GM23338 (cell line): ENCODE data around the gene LRWD1. TPM values are rescaled to one million over a fixed set of nuclear protein-coding genes. Genes with fewer than 3 reads are reported as not detected.

ENCODE experiments used
- ATAC-seq: fragments of 200-7000 bp; cut with Tn5 transposase; 3 replicates; pipeline ENCODE4 v1.9.1; 2020
- DNase-seq: peaks from one replicate; pipeline ENCODE4 v3.0.0-alpha.2; 2015; ENCODE audit warnings: low spot score
- H2AFZ ChIP-seq: fragments of 200-600 bp; sonication (generic); 2 replicates; pipeline ENCODE4 v1.8.0; 2016; ENCODE audit warnings: antibody characterized with exemption, mild to moderate bottlenecking, moderate library complexity
- H3F3A ChIP-seq: fragments of 200-600 bp; sonication (generic); replicated peaks from 2 replicates; pipeline ENCODE4 v1.8.0; 2017; ENCODE audit warnings: antibody characterized with exemption, mixed run types, low read depth
- H3K27ac ChIP-seq: fragments of 200-600 bp; sonication (generic); 2 replicates; pipeline ENCODE4 v1.6.1; 2016; ENCODE audit warnings: low read depth
- H3K27me3 ChIP-seq: fragments of 200-600 bp; sonication (generic); 2 replicates; pipeline ENCODE4 v1.8.0; 2016; ENCODE audit warnings: mild to moderate bottlenecking, mixed run types, moderate library complexity; ENCODE audit not compliant: insufficient read depth
- H3K36me3 ChIP-seq: fragments of 200-600 bp; sonication (generic); 2 replicates; pipeline ENCODE4 v1.8.0; 2016; ENCODE audit warnings: mild to moderate bottlenecking; ENCODE audit not compliant: insufficient read depth
- H3K4me1 ChIP-seq: fragments of 200-600 bp; sonication (generic); 2 replicates; pipeline ENCODE4 v1.8.0; 2016; ENCODE audit warnings: mild to moderate bottlenecking, moderate library complexity; ENCODE audit not compliant: insufficient read depth
- H3K4me2 ChIP-seq: fragments of 200-600 bp; sonication (generic); 2 replicates; pipeline ENCODE4 v1.7.1; 2017; ENCODE audit warnings: mixed run types
- H3K4me3 ChIP-seq: fragments of 200-600 bp; sonication (generic); 2 replicates; pipeline ENCODE4 v1.6.1; 2016; ENCODE audit warnings: mixed run types
- H3K79me2 ChIP-seq: fragments of 200-600 bp; sonication (generic); replicated peaks from 2 replicates; pipeline ENCODE4 v1.8.0; 2017; ENCODE audit warnings: mild to moderate bottlenecking; ENCODE audit not compliant: insufficient read depth
- H3K9me2 ChIP-seq: fragments of 200-600 bp; sonication (generic); 2 replicates; pipeline ENCODE4 v1.8.0; 2017; ENCODE audit not compliant: insufficient read depth
- H4K20me1 ChIP-seq: fragments of 200-600 bp; sonication (generic); replicated peaks from 2 replicates; pipeline ENCODE4 v1.8.0; 2017; ENCODE audit warnings: mild to moderate bottlenecking; ENCODE audit not compliant: insufficient read depth
- H3K27ac Mint-ChIP-seq: 2 replicates; pipeline ENCODE4 v1.8.0; 2020; ENCODE audit warnings: inconsistent platforms, mild to moderate bottlenecking, moderate library complexity, mixed read lengths
- H3K27me3 Mint-ChIP-seq: 3 replicates; pipeline ENCODE4 v1.8.0; 2022; ENCODE audit warnings: low read depth, mild to moderate bottlenecking, moderate library complexity, mixed read lengths, inconsistent platforms; ENCODE audit not compliant: insufficient read depth, poor library complexity
- H3K36me3 Mint-ChIP-seq: 3 replicates; pipeline ENCODE4 v1.8.0; 2021; ENCODE audit warnings: low read depth, mild to moderate bottlenecking, inconsistent platforms, moderate library complexity, mixed read lengths
- H3K4me1 Mint-ChIP-seq: 3 replicates; pipeline ENCODE4 v1.8.0; 2020; ENCODE audit warnings: mild to moderate bottlenecking, inconsistent platforms, mixed read lengths
- H3K4me3 Mint-ChIP-seq: 3 replicates; pipeline ENCODE4 v1.8.0; 2021; ENCODE audit warnings: moderate library complexity, mild to moderate bottlenecking, inconsistent platforms, mixed read lengths
- H3K9me3 Mint-ChIP-seq: 3 replicates; pipeline ENCODE4 v1.8.0; 2020; ENCODE audit warnings: moderate library complexity, mild to moderate bottlenecking, inconsistent platforms, mixed read lengths
- CREB1 ChIP-seq: fragments of 250-450 bp; sonication (Bioruptor Pico); IDR thresholded peaks from 2 replicates; pipeline ENCODE4 v1.5.0; 2020; ENCODE audit warnings: low read depth, mild to moderate bottlenecking, moderate library complexity
- CTCF ChIP-seq, 2 experiments: fragments of 200-600 bp in 1 of 2; sonication (generic) in 1 of 2; conservative IDR thresholded peaks; 2 replicates each; pipeline versions ENCODE4 v1.5.1 to v1.6.1; 2016 to 2017; ENCODE audit warnings: antibody characterized with exemption in 2 of 2, low read depth in 2 of 2, mild to moderate bottlenecking in 2 of 2, moderate library complexity in 1 of 2
- ETS1 ChIP-seq: IDR thresholded peaks from 2 replicates; pipeline ENCODE4 v1.6.1; 2016; ENCODE audit warnings: antibody characterized with exemption
- EZH2phosphoT487 ChIP-seq: fragments of 200-600 bp; sonication (generic); IDR thresholded peaks from one replicate; pipeline ENCODE4 v1.8.1; 2018; ENCODE audit warnings: antibody characterized with exemption; ENCODE audit not compliant: unreplicated experiment
- JUNB ChIP-seq: IDR thresholded peaks from one replicate; pipeline ENCODE4 v1.6.1; 2016; ENCODE audit warnings: antibody characterized with exemption; ENCODE audit not compliant: unreplicated experiment
- REST ChIP-seq: IDR thresholded peaks from one replicate; pipeline ENCODE4 v1.6.1; 2018; ENCODE audit warnings: antibody characterized with exemption; ENCODE audit not compliant: unreplicated experiment
- STAT1 ChIP-seq: IDR thresholded peaks from one replicate; pipeline ENCODE4 v1.6.1; 2016; ENCODE audit warnings: antibody characterized with exemption; ENCODE audit not compliant: unreplicated experiment
- ZNF114 ChIP-seq: fragments of 250-450 bp; sonication (Bioruptor Pico); IDR thresholded peaks from 2 replicates; pipeline ENCODE4 v1.5.0; 2020; ENCODE audit warnings: mild to moderate bottlenecking, moderate library complexity
- ZNF462 ChIP-seq: fragments of 250-450 bp; sonication (Bioruptor Pico); IDR thresholded peaks from 2 replicates; pipeline ENCODE4 v1.5.0; 2020; ENCODE audit warnings: mild to moderate bottlenecking, moderate library complexity
- polyA plus RNA-seq: library from polyadenylated mRNA; unstranded; fragments of >200 nt; fragmentation: Nextera tagmentation; extraction: Ambion mirVana; gene quantifications from 2 replicates; pipeline ENCODE4 v1.2.1, GENCODE V29; 2016
- total RNA-seq: library from RNA; depleted of rRNA; stranded (reverse); fragments of >200 nt; shearing (Covaris generic); gene quantifications from 2 replicates; pipeline ENCODE4 v1.2.3, GENCODE V29; 2014

Gene LRWD1
- total and polyA plus RNA-seq, 2 experiments from 2014 or later, result 24.0 to 55.2 TPM

- Mint-ChIP-seq H3K9me3 (no peaks in the 10 kb centered on the region), H3K4me3 (no peak overlapping the region), H3K27ac (no peak overlapping the region), H3K27me3 (peaks cover 12% of the 10 kb centered on the region), H3K36me3 (peaks cover 21% of the 10 kb centered on the region), H3K4me1 (peaks cover 30% of the 10 kb centered on the region)
- Histone ChIP-seq H3K27me3 (no peaks in the 10 kb centered on the region), H3F3A (peaks cover 6% of the 10 kb centered on the region; the same call in 1 of the 2 replicates), H3K9me2 (no peaks in the 10 kb centered on the region), H3K36me3 (0 out of 2 replicates have a peak, but pooled peaks cover 4% of the 10 kb centered on the region), H2AFZ (no peak overlapping the region), H4K20me1 (no peaks in the 10 kb centered on the region; the same call in 1 of the 2 replicates), H3K4me1 (peaks cover 13% of the 10 kb centered on the region), H3K4me2 (no peak overlapping the region), H3K4me3 (no peak overlapping the region), H3K27ac (no peak overlapping the region; the same call in 1 of the 2 replicates), H3K79me2 (no peaks in the 10 kb centered on the region)
- TF ChIP-seq STAT1 (no peak), REST (no peak), EZH2phosphoT487 (no peak), CREB1 (CRISPR knock-in tag) (no peak), ZNF462 (CRISPR knock-in tag) (no peak), JUNB (no peak), CTCF (conservative IDR thresholded peaks at IDR 0.05; ENCODE audit: low read depth in 2 of 2) (no peak), ETS1 (no peak), ZNF114 (CRISPR knock-in tag) (no peak)
- no peak for ATAC-seq
- DNase-seq, result no peak
These were observed 37.8 kb upstream of the LRWD1 start for GRCh38 chr7:102427019-102427405.
